K562 (cell line): ENCODE results near the gene PAFAH1B1. TPM values are rescaled to one million over a fixed set of nuclear protein-coding genes. Genes with fewer than 3 reads are reported as not detected.

ENCODE experiments used
- BRCA1 ChIP-seq, 2 experiments: fragments of 450-650 bp in 1 of 2; sonication (generic) in 1 of 2; formaldehyde crosslinking in 1 of 2; IDR thresholded peaks; 2 replicates each; pipeline versions ENCODE4 v1.5.0 to v1.6.1; 2017 to 2020; ENCODE audit warnings: mild to moderate bottlenecking in 1 of 2, missing genetic modification reagents in 1 of 2
- CREB1 ChIP-seq, 2 experiments: sonication (generic) in 1 of 2; formaldehyde crosslinking in 1 of 2; IDR thresholded peaks; 2 replicates each; pipeline versions ENCODE4 v1.6.1 to v1.8.0; 2012 to 2022; ENCODE audit warnings: inconsistent platforms in 1 of 2, mild to moderate bottlenecking in 1 of 2, missing genetic modification reagents in 1 of 2, moderate library complexity in 1 of 2
- E2F1 ChIP-seq: sonication (generic); formaldehyde crosslinking; IDR thresholded peaks from 2 replicates; pipeline ENCODE4 v1.8.1; 2023; ENCODE audit warnings: mild to moderate bottlenecking, missing genetic modification reagents, moderate library complexity
- NFE2 ChIP-seq: IDR thresholded peaks from 2 replicates; pipeline ENCODE4 v1.6.1; 2014; ENCODE audit warnings: antibody characterized with exemption, low read depth
- RBBP5 ChIP-seq: fragments of 200-600 bp; sonication (generic); IDR thresholded peaks from 2 replicates; pipeline ENCODE4 v1.6.1; 2012; ENCODE audit warnings: borderline replicate concordance, mild to moderate bottlenecking, low read length, control low read depth, inconsistent platforms; ENCODE audit not compliant: insufficient read depth, poor library complexity, severe bottlenecking
- SIN3A ChIP-seq, 2 experiments: fragments of 150-350 bp in 1 of 2; IDR thresholded peaks; 2 replicates each; pipeline ENCODE4 v1.6.1; 2011 to 2016; ENCODE audit warnings: borderline replicate concordance in 2 of 2, low read depth in 2 of 2, low read length in 2 of 2, mild to moderate bottlenecking in 2 of 2, moderate library complexity in 2 of 2; ENCODE audit not compliant: control insufficient read depth in 1 of 2
- TAF1 ChIP-seq: IDR thresholded peaks from 2 replicates; pipeline ENCODE4 v1.6.1; 2011; ENCODE audit warnings: mild to moderate bottlenecking, low read length, moderate library complexity; ENCODE audit not compliant: insufficient read depth, control insufficient read depth, severe bottlenecking; ENCODE audit errors: extremely low read depth
- ZBTB43 ChIP-seq: sonication (generic); formaldehyde crosslinking; IDR thresholded peaks from 2 replicates; pipeline ENCODE4 v1.8.0; 2023; ENCODE audit warnings: mild to moderate bottlenecking, missing genetic modification reagents
- ZNF217 ChIP-seq: sonication (generic); formaldehyde crosslinking; IDR thresholded peaks from 2 replicates; pipeline ENCODE4 v1.8.0; 2022; ENCODE audit warnings: mild to moderate bottlenecking, missing genetic modification reagents
- polyA plus RNA-seq, 8 experiments: library from polyadenylated mRNA; depleted of rRNA in 4 of 8; stranded (reverse) in 5 of 8; unstranded in 3 of 8; fragments of >200 nt; fragmentation: Nextera tagmentation in 2 of 8; fragmentation: Illumina TruSeq in 1 of 8; extraction: Ambion mirVana in 2 of 8; extraction: Trizol in 1 of 8; gene quantifications; 2 replicates each; pipeline versions ENCODE4 v1.2.1 to v1.2.3, GENCODE V29; 2011 to 2014; ENCODE audit warnings: inconsistent platforms in 1 of 8, missing spikeins in 1 of 8
- total RNA-seq, 7 experiments: library from RNA; depleted of rRNA in 6 of 7; stranded (reverse); fragments of >200 nt in 6 of 7; fragmentation: Illumina TruSeq in 2 of 7; extraction: Trizol in 2 of 7; gene quantifications; 2 replicates each; pipeline versions ENCODE4 v1.2.1 to v1.2.3, GENCODE V29; 2011 to 2021; ENCODE audit warnings: low replicate concordance in 1 of 7
- TF ChIP-seq, protein P1 (sequence below): sonication (generic); formaldehyde crosslinking; IDR thresholded peaks from 2 replicates; pipeline ENCODE4 v1.8.1; 2023; ENCODE audit warnings: mild to moderate bottlenecking, missing genetic modification reagents
- TF ChIP-seq, protein P2 (sequence below): fragments of 450-650 bp; IDR thresholded peaks from 2 replicates; pipeline ENCODE4 v1.6.1; 2016; ENCODE audit warnings: low read depth

Gene PAFAH1B1
- total and polyA plus RNA-seq, 9 of the 15 experiments (the other 6 are each of a cell fraction or from before 2014, with no cell fraction given), result 23.3 to 66.4 (median 40.2) TPM

DNA sequence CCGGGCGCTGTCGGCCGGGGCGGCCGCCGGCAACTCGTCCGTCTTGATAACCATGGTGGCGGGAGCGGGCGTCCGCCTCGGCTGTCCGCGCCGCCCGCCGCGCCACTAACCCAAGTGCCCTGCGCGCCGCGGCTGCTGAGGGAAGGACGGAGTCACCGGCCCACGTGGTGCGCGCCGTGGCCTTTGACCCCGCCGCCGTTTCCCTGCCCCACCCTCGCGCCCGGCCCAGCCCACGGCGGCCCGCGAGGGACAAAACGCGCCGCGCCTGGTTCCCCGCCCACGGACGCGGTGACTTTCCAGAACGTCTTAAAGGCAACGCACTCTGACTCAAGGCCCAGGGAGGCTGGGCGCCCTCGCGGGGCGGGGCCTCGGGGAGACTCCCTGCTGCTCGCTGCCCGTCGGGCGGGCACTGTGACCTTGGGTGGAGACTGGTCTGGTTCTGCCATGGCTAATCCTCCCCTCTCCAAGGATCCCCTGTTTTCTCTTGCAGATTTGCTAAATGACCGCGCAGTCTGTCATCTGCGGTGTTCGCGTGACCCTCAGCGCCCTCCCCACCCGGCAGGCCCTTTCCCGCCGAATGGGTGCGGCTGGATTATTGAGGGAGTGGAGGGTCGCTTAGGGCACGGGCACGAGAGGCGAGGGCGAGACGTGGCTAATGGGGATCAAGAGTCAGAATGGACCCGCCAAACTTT lies 118.3 kb downstream of the PAFAH1B1 start, which contains the start of gene CLUH (continued):
- TF ChIP-seq, protein P1, sequence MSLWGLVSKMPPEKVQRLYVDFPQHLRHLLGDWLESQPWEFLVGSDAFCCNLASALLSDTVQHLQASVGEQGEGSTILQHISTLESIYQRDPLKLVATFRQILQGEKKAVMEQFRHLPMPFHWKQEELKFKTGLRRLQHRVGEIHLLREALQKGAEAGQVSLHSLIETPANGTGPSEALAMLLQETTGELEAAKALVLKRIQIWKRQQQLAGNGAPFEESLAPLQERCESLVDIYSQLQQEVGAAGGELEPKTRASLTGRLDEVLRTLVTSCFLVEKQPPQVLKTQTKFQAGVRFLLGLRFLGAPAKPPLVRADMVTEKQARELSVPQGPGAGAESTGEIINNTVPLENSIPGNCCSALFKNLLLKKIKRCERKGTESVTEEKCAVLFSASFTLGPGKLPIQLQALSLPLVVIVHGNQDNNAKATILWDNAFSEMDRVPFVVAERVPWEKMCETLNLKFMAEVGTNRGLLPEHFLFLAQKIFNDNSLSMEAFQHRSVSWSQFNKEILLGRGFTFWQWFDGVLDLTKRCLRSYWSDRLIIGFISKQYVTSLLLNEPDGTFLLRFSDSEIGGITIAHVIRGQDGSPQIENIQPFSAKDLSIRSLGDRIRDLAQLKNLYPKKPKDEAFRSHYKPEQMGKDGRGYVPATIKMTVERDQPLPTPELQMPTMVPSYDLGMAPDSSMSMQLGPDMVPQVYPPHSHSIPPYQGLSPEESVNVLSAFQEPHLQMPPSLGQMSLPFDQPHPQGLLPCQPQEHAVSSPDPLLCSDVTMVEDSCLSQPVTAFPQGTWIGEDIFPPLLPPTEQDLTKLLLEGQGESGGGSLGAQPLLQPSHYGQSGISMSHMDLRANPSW, result no peak
- peak; percentile 73 for TF ChIP-seq NFE2
- TF ChIP-seq E2F1, result peak; percentile 17; the same call in 1 of the 2 replicates
- no peak for TF ChIP-seq BRCA1 (IDR thresholded peaks at IDR 0.05)
- TF ChIP-seq BRCA1 (CRISPR knock-in tag; IDR thresholded peaks at IDR 0.05), result no peak
- peak; percentile 48 for TF ChIP-seq TAF1
- TF ChIP-seq ZNF217 (CRISPR knock-in tag), result no peak
- peak; percentile 68; the same call in 1 of the 2 replicates for TF ChIP-seq ZBTB43 (CRISPR knock-in tag)
- TF ChIP-seq SIN3A (IDR thresholded peaks at IDR 0.05; ENCODE audit: borderline replicate concordance in 2 of 2, control insufficient read depth in 1 of 2, low read depth in 2 of 2, low read length in 2 of 2), result peak; percentile 79 to 92; a peak in 3 of 4 replicates
- peak; percentile 43 for TF ChIP-seq RBBP5
- TF ChIP-seq, protein P2, sequence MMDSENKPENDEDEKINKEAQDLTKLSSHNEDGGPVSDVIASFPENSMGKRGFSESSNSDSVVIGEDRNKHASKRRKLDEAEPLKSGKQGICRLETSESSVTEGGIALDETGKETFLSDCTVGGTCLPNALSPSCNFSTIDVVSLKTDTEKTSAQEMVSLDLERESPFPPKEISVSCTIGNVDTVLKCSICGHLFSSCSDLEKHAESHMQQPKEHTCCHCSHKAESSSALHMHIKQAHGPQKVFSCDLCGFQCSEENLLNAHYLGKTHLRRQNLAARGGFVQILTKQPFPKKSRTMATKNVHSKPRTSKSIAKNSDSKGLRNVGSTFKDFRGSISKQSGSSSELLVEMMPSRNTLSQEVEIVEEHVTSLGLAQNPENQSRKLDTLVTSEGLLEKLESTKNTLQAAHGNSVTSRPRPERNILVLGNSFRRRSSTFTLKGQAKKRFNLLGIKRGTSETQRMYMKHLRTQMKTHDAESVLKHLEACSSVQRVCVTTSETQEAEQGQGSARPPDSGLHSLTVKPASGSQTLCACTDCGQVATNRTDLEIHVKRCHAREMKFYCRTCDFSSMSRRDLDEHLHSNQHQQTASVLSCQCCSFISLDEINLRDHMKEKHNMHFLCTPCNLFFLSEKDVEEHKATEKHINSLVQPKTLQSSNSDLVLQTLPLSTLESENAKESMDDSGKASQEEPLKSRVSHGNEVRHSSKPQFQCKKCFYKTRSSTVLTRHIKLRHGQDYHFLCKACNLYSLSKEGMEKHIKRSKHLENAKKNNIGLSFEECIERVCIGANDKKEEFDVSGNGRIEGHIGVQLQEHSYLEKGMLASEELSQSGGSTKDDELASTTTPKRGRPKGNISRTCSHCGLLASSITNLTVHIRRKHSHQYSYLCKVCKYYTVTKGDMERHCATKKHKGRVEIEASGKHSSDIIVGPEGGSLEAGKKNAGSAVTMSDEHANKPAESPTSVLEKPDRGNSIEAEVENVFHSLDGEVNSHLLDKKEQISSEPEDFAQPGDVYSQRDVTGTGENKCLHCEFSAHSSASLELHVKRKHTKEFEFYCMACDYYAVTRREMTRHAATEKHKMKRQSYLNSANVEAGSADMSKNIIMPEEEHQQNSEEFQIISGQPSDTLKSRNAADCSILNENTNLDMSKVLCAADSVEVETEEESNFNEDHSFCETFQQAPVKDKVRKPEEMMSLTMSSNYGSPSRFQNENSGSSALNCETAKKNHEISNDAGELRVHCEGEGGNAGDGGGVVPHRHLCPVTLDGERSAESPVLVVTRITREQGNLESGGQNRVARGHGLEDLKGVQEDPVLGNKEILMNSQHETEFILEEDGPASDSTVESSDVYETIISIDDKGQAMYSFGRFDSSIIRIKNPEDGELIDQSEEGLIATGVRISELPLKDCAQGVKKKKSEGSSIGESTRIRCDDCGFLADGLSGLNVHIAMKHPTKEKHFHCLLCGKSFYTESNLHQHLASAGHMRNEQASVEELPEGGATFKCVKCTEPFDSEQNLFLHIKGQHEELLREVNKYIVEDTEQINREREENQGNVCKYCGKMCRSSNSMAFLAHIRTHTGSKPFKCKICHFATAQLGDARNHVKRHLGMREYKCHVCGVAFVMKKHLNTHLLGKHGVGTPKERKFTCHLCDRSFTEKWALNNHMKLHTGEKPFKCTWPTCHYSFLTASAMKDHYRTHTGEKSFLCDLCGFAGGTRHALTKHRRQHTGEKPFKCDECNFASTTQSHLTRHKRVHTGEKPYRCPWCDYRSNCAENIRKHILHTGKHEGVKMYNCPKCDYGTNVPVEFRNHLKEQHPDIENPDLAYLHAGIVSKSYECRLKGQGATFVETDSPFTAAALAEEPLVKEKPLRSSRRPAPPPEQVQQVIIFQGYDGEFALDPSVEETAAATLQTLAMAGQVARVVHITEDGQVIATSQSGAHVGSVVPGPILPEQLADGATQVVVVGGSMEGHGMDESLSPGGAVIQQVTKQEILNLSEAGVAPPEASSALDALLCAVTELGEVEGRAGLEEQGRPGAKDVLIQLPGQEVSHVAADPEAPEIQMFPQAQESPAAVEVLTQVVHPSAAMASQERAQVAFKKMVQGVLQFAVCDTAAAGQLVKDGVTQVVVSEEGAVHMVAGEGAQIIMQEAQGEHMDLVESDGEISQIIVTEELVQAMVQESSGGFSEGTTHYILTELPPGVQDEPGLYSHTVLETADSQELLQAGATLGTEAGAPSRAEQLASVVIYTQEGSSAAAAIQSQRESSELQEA, result peak; percentile 93
- peak; percentile 43; the same call in 1 of the 2 replicates for TF ChIP-seq CREB1 (IDR thresholded peaks at IDR 0.05)
- peak; percentile 58; the same call in 1 of the 2 replicates for TF ChIP-seq CREB1 (CRISPR knock-in tag; IDR thresholded peaks at IDR 0.05)
